ENCODE data around the gene TEX12.

The TEX12 gene

DNA sequence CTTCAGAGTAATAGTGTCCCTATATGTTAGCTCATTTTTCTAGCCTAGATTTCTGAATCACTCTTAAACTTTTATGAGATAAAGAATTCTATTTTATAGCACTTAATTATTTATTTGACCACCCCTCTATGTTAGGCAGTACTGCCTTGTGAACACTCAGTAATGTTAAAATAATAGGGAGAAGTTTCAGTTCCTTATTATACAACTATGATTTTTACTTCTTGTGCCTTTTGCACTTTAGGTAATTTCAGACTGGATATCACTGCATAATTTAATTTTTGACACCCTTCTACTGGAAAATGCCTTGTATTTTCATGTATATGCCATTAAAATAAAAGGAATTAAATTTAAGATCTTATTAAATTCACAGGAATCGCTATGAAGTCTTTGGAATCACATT is 11.3 kb downstream of the TEX12 start:
- TF ChIP-seq SIN3A (IDR thresholded peaks at IDR 0.05; ENCODE audit: borderline replicate concordance, insufficient read depth, low read length) (no peak), TAF1 (IDR thresholded peaks at IDR 0.05; ENCODE audit: borderline replicate concordance, insufficient read depth, low read length) (no peak), POLR2AphosphoS5 (IDR thresholded peaks at IDR 0.05; ENCODE audit: low read depth, low read length) (no peak), FOXP2 (optimal IDR thresholded peaks at IDR 0.05; ENCODE audit: borderline replicate concordance, extremely low read depth, extremely low read length, insufficient read depth) (no peak)
- TF ChIP-seq, protein P1, sequence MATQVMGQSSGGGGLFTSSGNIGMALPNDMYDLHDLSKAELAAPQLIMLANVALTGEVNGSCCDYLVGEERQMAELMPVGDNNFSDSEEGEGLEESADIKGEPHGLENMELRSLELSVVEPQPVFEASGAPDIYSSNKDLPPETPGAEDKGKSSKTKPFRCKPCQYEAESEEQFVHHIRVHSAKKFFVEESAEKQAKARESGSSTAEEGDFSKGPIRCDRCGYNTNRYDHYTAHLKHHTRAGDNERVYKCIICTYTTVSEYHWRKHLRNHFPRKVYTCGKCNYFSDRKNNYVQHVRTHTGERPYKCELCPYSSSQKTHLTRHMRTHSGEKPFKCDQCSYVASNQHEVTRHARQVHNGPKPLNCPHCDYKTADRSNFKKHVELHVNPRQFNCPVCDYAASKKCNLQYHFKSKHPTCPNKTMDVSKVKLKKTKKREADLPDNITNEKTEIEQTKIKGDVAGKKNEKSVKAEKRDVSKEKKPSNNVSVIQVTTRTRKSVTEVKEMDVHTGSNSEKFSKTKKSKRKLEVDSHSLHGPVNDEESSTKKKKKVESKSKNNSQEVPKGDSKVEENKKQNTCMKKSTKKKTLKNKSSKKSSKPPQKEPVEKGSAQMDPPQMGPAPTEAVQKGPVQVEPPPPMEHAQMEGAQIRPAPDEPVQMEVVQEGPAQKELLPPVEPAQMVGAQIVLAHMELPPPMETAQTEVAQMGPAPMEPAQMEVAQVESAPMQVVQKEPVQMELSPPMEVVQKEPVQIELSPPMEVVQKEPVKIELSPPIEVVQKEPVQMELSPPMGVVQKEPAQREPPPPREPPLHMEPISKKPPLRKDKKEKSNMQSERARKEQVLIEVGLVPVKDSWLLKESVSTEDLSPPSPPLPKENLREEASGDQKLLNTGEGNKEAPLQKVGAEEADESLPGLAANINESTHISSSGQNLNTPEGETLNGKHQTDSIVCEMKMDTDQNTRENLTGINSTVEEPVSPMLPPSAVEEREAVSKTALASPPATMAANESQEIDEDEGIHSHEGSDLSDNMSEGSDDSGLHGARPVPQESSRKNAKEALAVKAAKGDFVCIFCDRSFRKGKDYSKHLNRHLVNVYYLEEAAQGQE (IDR thresholded peaks at IDR 0.05; ENCODE audit: insufficient read depth in 1 of 2, low read depth in 2 of 2, low read length in 2 of 2): no peak

GRCh38 chr11:112178936-112179335 is 11.8 kb downstream of the TEX12 start:
- TF ChIP-seq FOXP2 (optimal IDR thresholded peaks at IDR 0.05; ENCODE audit: borderline replicate concordance, extremely low read depth, extremely low read length, insufficient read depth): no peak
- no peak for TF ChIP-seq SIN3A (IDR thresholded peaks at IDR 0.05; ENCODE audit: borderline replicate concordance, insufficient read depth, low read length)
- no peak for TF ChIP-seq POLR2AphosphoS5 (IDR thresholded peaks at IDR 0.05; ENCODE audit: low read depth, low read length)
- TF ChIP-seq, protein P1 (IDR thresholded peaks at IDR 0.05; ENCODE audit: insufficient read depth in 1 of 2, low read depth in 2 of 2, low read length in 2 of 2): no peak
- TF ChIP-seq TAF1 (IDR thresholded peaks at IDR 0.05; ENCODE audit: borderline replicate concordance, insufficient read depth, low read length): no peak

GRCh38 chr11:112179601-112180000 is 12.4 kb downstream of the TEX12 start:
- TF ChIP-seq TAF1 (IDR thresholded peaks at IDR 0.05; ENCODE audit: borderline replicate concordance, insufficient read depth, low read length): no peak

- TF ChIP-seq, protein P1 (IDR thresholded peaks at IDR 0.05; ENCODE audit: insufficient read depth in 1 of 2, low read depth in 2 of 2, low read length in 2 of 2): no peak
- TF ChIP-seq SIN3A (IDR thresholded peaks at IDR 0.05; ENCODE audit: borderline replicate concordance, insufficient read depth, low read length) (no peak), TAF1 (IDR thresholded peaks at IDR 0.05; ENCODE audit: borderline replicate concordance, insufficient read depth, low read length) (no peak), FOXP2 (optimal IDR thresholded peaks at IDR 0.05; ENCODE audit: borderline replicate concordance, extremely low read depth, extremely low read length, insufficient read depth) (no peak), POLR2AphosphoS5 (IDR thresholded peaks at IDR 0.05; ENCODE audit: low read depth, low read length) (no peak)
Measured at GRCh38 chr11:112182867-112183266, 15.7 kb downstream of the TEX12 start.

- TF ChIP-seq, protein P1 (IDR thresholded peaks at IDR 0.05; ENCODE audit: insufficient read depth in 1 of 2, low read depth in 2 of 2, low read length in 2 of 2): no peak
- TF ChIP-seq POLR2AphosphoS5 (IDR thresholded peaks at IDR 0.05; ENCODE audit: low read depth, low read length): no peak
- TF ChIP-seq FOXP2 (optimal IDR thresholded peaks at IDR 0.05; ENCODE audit: borderline replicate concordance, extremely low read depth, extremely low read length, insufficient read depth): no peak
- TF ChIP-seq SIN3A (IDR thresholded peaks at IDR 0.05; ENCODE audit: borderline replicate concordance, insufficient read depth, low read length): no peak
- no peak for TF ChIP-seq TAF1 (IDR thresholded peaks at IDR 0.05; ENCODE audit: borderline replicate concordance, insufficient read depth, low read length)
Measured at GRCh38 chr11:112185883-112186282, 18.7 kb downstream of the TEX12 start.

All from PFSK-1 (cell line).